Bronchial epithelial cell (primary cell): ENCODE measurements around the gene LSM5. TPM values are rescaled to one million over a fixed set of nuclear protein-coding genes. Genes with fewer than 3 reads are reported as not detected.
"Not testable (repeated sequence)": the region's sequence is repeated elsewhere in the genome, so short reads cannot be mapped to it uniquely, and the experiment has no call there.

Experiments used
- DNase-seq: peaks from one replicate; pipeline ENCODE4 v3.0.0-alpha.2; 2010; ENCODE audit warnings: low read depth
- FAIRE-seq: peaks from 2 replicates; lab custom pipeline; 2011; peaks lifted over from hg19 to GRCh38; lab: Jason Lieb, UNC
- H3K27me3 ChIP-seq: 2 replicates; pipeline ENCODE4 v1.5.1; 2011; ENCODE audit warnings: low read length; ENCODE audit not compliant: control insufficient read depth, insufficient read depth
- H3K36me3 ChIP-seq: 2 replicates; pipeline ENCODE4 v1.5.1; 2011; ENCODE audit warnings: low read length; ENCODE audit not compliant: control insufficient read depth, insufficient read depth
- H3K4me3 ChIP-seq: 2 replicates; pipeline ENCODE4 v1.5.1; 2011; ENCODE audit warnings: mild to moderate bottlenecking, low read depth, low read length, control low read depth
- total RNA-seq: library from RNA; depleted of rRNA; stranded (reverse); fragments of >200 nt; gene quantifications from 2 replicates; pipeline ENCODE4 v1.2.1, GENCODE V29; 2014
- TF ChIP-seq, protein P1 (sequence below): IDR thresholded peaks from 2 replicates; pipeline ENCODE4 v1.5.1; 2011; ENCODE audit warnings: mild to moderate bottlenecking, moderate library complexity, low read length, control low read depth, inconsistent platforms; ENCODE audit not compliant: insufficient read depth, severe bottlenecking

LSM5 gene
- total RNA-seq, 1 donor from 2014 or later: 11.3 TPM

DNA sequence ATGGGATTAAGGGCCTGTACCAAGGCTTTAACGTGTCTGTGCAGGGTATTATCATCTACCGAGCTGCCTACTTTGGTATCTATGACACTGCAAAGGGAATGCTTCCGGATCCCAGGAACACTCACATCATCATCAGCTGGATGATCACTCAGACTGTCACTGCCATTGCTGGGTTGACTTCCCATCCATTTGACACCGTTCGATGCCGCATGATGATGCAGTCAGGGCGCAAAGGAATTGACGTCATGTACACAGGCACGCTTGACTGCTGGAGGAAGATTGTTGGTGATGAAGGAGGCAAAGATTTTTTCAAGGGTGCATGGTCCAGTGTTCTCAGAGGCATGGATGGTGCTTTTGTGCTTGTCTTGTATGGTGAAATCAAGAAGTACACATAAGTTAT lies 18.2 kb downstream of the LSM5 start:
- FAIRE-seq: peak; percentile 62
- TF ChIP-seq, protein P1, sequence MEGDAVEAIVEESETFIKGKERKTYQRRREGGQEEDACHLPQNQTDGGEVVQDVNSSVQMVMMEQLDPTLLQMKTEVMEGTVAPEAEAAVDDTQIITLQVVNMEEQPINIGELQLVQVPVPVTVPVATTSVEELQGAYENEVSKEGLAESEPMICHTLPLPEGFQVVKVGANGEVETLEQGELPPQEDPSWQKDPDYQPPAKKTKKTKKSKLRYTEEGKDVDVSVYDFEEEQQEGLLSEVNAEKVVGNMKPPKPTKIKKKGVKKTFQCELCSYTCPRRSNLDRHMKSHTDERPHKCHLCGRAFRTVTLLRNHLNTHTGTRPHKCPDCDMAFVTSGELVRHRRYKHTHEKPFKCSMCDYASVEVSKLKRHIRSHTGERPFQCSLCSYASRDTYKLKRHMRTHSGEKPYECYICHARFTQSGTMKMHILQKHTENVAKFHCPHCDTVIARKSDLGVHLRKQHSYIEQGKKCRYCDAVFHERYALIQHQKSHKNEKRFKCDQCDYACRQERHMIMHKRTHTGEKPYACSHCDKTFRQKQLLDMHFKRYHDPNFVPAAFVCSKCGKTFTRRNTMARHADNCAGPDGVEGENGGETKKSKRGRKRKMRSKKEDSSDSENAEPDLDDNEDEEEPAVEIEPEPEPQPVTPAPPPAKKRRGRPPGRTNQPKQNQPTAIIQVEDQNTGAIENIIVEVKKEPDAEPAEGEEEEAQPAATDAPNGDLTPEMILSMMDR: no peak
- H3K27me3 ChIP-seq: no peaks in the 10 kb centered on the region
- H3K36me3 ChIP-seq: no peaks in the 10 kb centered on the region
- no peak for DNase-seq
- H3K4me3 ChIP-seq: no peak overlapping the region

DNA sequence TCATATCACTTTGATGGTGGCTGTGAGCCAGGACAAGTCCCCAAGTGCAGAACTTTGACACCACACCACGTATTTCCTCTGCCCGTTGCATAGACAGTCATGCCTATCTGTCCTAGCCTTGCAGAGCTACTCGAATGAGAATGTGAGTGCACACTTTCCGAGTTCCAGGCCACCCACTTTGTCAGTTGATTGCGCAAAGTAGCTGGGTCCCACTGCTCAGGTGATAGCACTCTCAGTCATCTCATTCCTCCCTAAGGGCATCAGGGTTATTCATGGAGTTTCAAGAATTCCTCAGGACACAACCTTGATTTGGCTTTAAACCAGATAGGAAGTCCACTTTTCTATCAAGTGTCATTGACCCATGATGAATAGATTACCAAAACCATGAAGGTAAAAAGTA lies 19.3 kb downstream of the LSM5 start:
- no peak overlapping the region for H3K4me3 ChIP-seq
- H3K27me3 ChIP-seq: no peaks in the 10 kb centered on the region
- FAIRE-seq: no peak
- TF ChIP-seq, protein P1: no peak
- peak; percentile 52 for DNase-seq
- H3K36me3 ChIP-seq: no peaks in the 10 kb centered on the region

DNA sequence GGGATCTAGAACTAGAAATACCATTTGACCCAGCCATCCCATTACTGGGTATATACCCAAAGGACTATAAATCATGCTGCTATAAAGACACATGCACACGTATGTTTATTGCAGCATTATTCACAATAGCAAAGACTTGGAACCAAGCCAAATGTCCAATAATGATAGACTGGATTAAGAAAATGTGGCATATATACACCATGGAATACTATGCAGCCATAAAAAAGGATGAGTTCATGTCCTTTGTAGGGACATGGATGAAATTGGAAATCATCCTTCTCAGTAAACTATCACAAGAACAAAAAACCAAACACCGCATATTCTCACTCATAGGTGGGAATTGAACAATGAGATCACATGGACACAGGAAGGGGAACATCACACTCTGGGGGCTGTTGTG lies 20.2 kb downstream of the LSM5 start:
- DNase-seq, FAIRE-seq, H3K4me3 ChIP-seq, H3K27me3 ChIP-seq, H3K36me3 ChIP-seq: not testable (repeated sequence)

DNA sequence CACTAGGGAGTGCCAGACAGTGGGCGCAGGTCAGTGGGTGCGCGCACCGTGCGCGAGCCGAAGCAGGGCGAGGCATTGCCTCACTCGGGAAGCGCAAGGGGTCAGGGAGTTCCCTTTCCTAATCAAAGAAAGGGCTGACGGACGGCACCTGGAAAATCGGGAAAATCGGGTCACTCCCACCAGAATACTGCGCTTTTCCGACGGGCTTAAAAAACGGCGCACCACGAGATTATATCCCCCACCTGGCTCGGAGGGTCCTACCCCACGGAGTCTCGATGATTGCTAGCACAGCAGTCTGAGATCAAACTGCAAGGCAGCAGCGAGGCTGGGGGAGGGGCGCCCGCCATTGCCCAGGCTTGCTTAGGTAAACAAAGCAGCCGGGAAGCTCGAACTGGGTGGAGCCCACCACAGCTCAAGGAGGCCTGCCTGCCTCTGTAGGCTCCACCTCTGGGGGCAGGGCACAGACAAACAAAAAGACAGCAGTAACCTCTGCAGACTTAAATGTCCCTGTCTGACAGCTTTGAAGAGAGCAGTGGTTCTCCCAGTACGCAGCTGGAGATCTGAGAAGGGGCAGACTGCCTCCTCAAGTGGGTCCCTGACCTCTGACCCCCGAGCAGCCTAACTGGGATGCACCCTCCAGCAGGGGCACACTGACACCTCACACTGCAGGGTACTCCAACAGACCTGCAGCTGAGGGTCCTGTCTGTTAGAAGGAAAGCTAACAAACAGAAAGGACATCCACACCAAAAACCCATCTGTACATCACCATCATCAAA lies 25.4 kb downstream of the LSM5 start:
- H3K36me3 ChIP-seq, FAIRE-seq, H3K27me3 ChIP-seq, H3K4me3 ChIP-seq, DNase-seq: not testable (repeated sequence)

DNA sequence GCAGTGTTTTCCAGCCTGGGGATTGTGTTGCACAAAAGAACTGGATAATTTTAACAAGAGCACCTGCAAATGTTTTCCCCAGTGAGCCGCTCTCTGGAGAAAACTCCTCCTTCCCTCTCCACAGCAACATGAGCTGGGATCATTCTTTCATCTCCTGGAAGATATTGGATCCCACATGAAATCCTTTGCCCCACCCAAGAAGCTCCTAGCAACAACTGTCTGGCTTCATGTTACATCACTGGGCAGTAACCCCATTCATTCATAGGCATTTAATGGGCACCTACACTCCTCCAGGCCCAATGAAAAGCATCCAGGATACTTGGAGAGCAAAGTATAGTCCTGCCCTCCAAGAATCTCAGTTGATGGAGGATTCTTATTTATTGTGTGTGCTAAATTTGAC lies 27.2 kb downstream of the LSM5 start:
- TF ChIP-seq, protein P1: no peak
- Histone ChIP-seq H3K4me3 (no peak overlapping the region), H3K36me3 (no peaks in the 10 kb centered on the region), H3K27me3 (no peaks in the 10 kb centered on the region)
- no peak for FAIRE-seq
- DNase-seq: no peak

DNA sequence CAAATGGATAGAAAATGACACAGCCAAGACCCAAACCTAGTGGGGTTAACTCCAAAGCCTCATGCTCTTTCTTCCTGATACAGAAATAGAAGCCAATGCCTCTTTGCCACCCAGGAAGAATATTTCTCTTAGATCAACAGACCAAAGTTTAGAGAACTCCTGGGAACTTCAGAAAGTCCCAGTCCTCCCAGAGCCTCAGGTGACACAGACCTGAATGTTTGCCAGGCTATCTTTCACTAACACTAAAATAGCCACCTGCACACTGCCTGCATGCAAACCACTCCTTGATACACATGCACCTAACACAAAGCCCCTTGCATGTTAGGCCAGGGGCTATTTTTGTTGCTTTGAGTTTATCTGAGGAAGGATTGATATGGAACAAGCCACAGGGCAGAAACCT lies 27.7 kb downstream of the LSM5 start:
- Histone ChIP-seq H3K27me3 (no peaks in the 10 kb centered on the region), H3K36me3 (no peaks in the 10 kb centered on the region), H3K4me3 (no peak overlapping the region)
- FAIRE-seq (no peak), DNase-seq (no peak)
- TF ChIP-seq, protein P1: no peak

DNA sequence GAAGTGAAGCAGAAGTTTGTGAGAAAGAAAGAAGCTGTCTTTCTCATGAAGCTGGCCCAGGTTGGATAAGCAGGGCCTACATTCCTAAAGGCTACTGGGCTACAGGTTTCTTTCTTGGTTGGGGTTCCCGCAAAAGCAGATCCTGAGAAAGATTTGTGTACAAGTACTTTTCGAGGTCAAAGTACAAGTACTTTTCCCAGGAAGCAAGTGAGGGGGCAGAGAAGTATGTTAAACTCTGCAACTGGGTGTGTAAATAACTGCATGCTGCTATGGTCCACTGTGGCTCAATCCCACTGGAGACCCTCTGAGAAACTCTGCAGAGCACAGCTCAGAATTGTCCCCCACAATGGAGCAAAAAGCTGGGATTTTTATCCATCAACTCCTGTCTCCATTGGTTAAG lies 28.7 kb downstream of the LSM5 start:
- H3K36me3 ChIP-seq: no peaks in the 10 kb centered on the region
- H3K27me3 ChIP-seq: no peaks in the 10 kb centered on the region
- FAIRE-seq (no peak), DNase-seq (no peak)
- no peak overlapping the region for H3K4me3 ChIP-seq
- TF ChIP-seq, protein P1: no peak
